Naive thymus-derived CD8-positive, alpha-beta T cell (primary cell): Measurements from ENCODE around the gene THSD4. TPM values are rescaled to one million over a fixed set of nuclear protein-coding genes. Genes with fewer than 3 reads are reported as not detected.

Experiments
- ATAC-seq, 2 donors: fragments of 150-1000 bp; cut with Tn5 transposase in 1 of 2; sonication (Bioruptor Pico), chemical (Tn5 transposase) in 1 of 2; 1 replicate in 1 of 2; 2 replicates in 1 of 2; pipeline ENCODE4 v1.10.0; 2021; ENCODE audit warnings: mild to moderate bottlenecking in 2 of 2, moderate library complexity in 2 of 2
- POLR2A ChIA-PET: fragments of 350-600 bp; sonication (Branson Sonifier 250); formaldehyde crosslinking; loops from one replicate; lab custom pipeline; 2021; ENCODE audit warnings: antibody characterized with exemption; lab: Charles Lee
- DNase-seq, 10 donors: peaks; one replicate each; pipeline versions ENCODE4 v3.0.0 to v3.0.0-alpha.2; 2020 to 2022
- H3K27ac Mint-ChIP-seq, 10 donors: one replicate each; pipeline ENCODE4 v1.8.0; 2020 to 2022; ENCODE audit warnings: mild to moderate bottlenecking in 10 of 10, mixed read lengths in 10 of 10, moderate library complexity in 4 of 10, inconsistent platforms in 1 of 10
- H3K27me3 Mint-ChIP-seq, 5 donors: one replicate each; pipeline ENCODE4 v1.8.0; 2021 to 2022; ENCODE audit warnings: mixed read lengths in 5 of 5
- H3K36me3 Mint-ChIP-seq, 3 donors: one replicate each; pipeline ENCODE4 v1.8.0; 2020 to 2022; ENCODE audit warnings: mixed read lengths in 3 of 3, mild to moderate bottlenecking in 2 of 3, inconsistent platforms in 1 of 3
- H3K4me1 Mint-ChIP-seq, 4 donors: one replicate each; pipeline ENCODE4 v1.8.0; 2021 to 2022; ENCODE audit warnings: mixed read lengths in 4 of 4
- H3K4me3 Mint-ChIP-seq, 10 donors: one replicate each; pipeline ENCODE4 v1.8.0; 2020 to 2022; ENCODE audit warnings: mild to moderate bottlenecking in 10 of 10, mixed read lengths in 10 of 10, moderate library complexity in 6 of 10, inconsistent platforms in 1 of 10
- H3K9me3 Mint-ChIP-seq, 9 donors: one replicate each; pipeline ENCODE4 v1.8.0; 2020 to 2022; ENCODE audit warnings: mixed read lengths in 9 of 9, mild to moderate bottlenecking in 3 of 9, inconsistent platforms in 1 of 9, moderate library complexity in 1 of 9
- polyA plus RNA-seq, 3 donors: library from polyadenylated mRNA; unstranded; fragments of 300-500 nt; fragmentation: Illumina TruSeq; gene quantifications; one replicate each; pipeline ENCODE4 v1.2.3, GENCODE V29; 2021
- total RNA-seq, 8 experiments: library from RNA in 2 of 8; stranded (reverse) in 2 of 8; gene quantifications; one replicate each; pipeline ENCODE4 v1.2.3 and lab custom pipeline; 2021 to 2026

Gene THSD4
- total and polyA plus RNA-seq, 5 experiments from 2014 or later, result not detected

- Mint-ChIP-seq H3K27ac (no peak overlapping the region), H3K27me3 (peaks cover 0 to 22% (median 4%) of the 10 kb centered on the region in 5 donors), H3K36me3 (no peaks in the 10 kb centered on the region), H3K4me3 (no peak overlapping the region), H3K4me1 (no peaks in the 10 kb centered on the region), H3K9me3 (no peaks in the 10 kb centered on the region)
- ATAC-seq (no peak), DNase-seq (peak in 3 of 10 donors; percentile 5 to 32 (median 13))
- POLR2A ChIA-PET, result no interaction called here
Observed at GRCh38 chr15:71440489-71441110, 325.3 kb downstream of the THSD4 start.

GRCh38 chr15:71443538-71443937 is 328.3 kb downstream of the THSD4 start:
- Mint-ChIP-seq H3K27ac (no peak overlapping the region), H3K4me1 (no peaks in the 10 kb centered on the region), H3K9me3 (no peaks in the 10 kb centered on the region), H3K36me3 (no peaks in the 10 kb centered on the region), H3K4me3 (no peak overlapping the region), H3K27me3 (peaks cover 0 to 13% (median 5%) of the 10 kb centered on the region in 5 donors)
- DNase-seq (peak in 4 of 10 donors; percentile 6 to 21 (median 12)), ATAC-seq (no peak)
- POLR2A ChIA-PET, result no interaction called here

GRCh38 chr15:71444032-71444810 is 328.9 kb downstream of the THSD4 start:
- H3K4me3 Mint-ChIP-seq, result no peak overlapping the region
- no peaks in the 10 kb centered on the region for H3K36me3 Mint-ChIP-seq
- no peaks in the 10 kb centered on the region for H3K9me3 Mint-ChIP-seq
- no peaks in the 10 kb centered on the region for H3K4me1 Mint-ChIP-seq
- H3K27ac Mint-ChIP-seq, result no peak overlapping the region
- peaks cover 0 to 13% (median 5%) of the 10 kb centered on the region in 5 donors for H3K27me3 Mint-ChIP-seq
- ATAC-seq (no peak), DNase-seq (no peak)
- POLR2A ChIA-PET, result no interaction called here

GRCh38 chr15:71444866-71445590 is 329.8 kb downstream of the THSD4 start:
- Mint-ChIP-seq H3K36me3 (no peaks in the 10 kb centered on the region), H3K4me3 (no peak overlapping the region), H3K27ac (no peak overlapping the region), H3K9me3 (no peaks in the 10 kb centered on the region), H3K27me3 (peaks cover 0 to 11% (median 5%) of the 10 kb centered on the region in 5 donors), H3K4me1 (no peaks in the 10 kb centered on the region)
- DNase-seq (no peak), ATAC-seq (no peak)
- POLR2A ChIA-PET, result no interaction called here

- no peak overlapping the region for H3K27ac Mint-ChIP-seq
- H3K4me1 Mint-ChIP-seq, result no peaks in the 10 kb centered on the region
- no peak for ATAC-seq
- H3K27me3 Mint-ChIP-seq, result peaks cover 4 to 9% (median 7%) of the 10 kb centered on the region in 5 donors
- DNase-seq, result no peak
- POLR2A ChIA-PET, result no interaction called here
- no peaks in the 10 kb centered on the region for H3K9me3 Mint-ChIP-seq
- H3K4me3 Mint-ChIP-seq, result no peak overlapping the region
- no peaks in the 10 kb centered on the region for H3K36me3 Mint-ChIP-seq
Observed at GRCh38 chr15:71447328-71448250, 332.3 kb downstream of the THSD4 start.

GRCh38 chr15:71448688-71449114 is 333.4 kb downstream of the THSD4 start:
- no peak for ATAC-seq

GRCh38 chr15:71449363-71449762 is 334.1 kb downstream of the THSD4 start:
- no peak overlapping the region for H3K27ac Mint-ChIP-seq

More at GRCh38 chr15:71448688-71449114, 333.4 kb downstream of the THSD4 start:
- no peaks in the 10 kb centered on the region for H3K4me1 Mint-ChIP-seq
- POLR2A ChIA-PET, result no interaction called here
- peaks cover 2 to 12% (median 6%) of the 10 kb centered on the region in 5 donors for H3K27me3 Mint-ChIP-seq
- no peak overlapping the region for H3K4me3 Mint-ChIP-seq
- no peaks in the 10 kb centered on the region for H3K9me3 Mint-ChIP-seq
- H3K36me3 Mint-ChIP-seq, result no peaks in the 10 kb centered on the region
- DNase-seq, result no peak
- H3K27ac Mint-ChIP-seq, result no peak overlapping the region

GRCh38 chr15:71449956-71450355 is 334.7 kb downstream of the THSD4 start:
- Mint-ChIP-seq H3K36me3 (no peaks in the 10 kb centered on the region), H3K27me3 (peaks cover 3 to 15% (median 6%) of the 10 kb centered on the region in 5 donors), H3K4me1 (no peaks in the 10 kb centered on the region), H3K9me3 (no peaks in the 10 kb centered on the region), H3K27ac (no peak overlapping the region), H3K4me3 (no peak overlapping the region)
- POLR2A ChIA-PET, result no interaction called here
- ATAC-seq (no peak), DNase-seq (no peak)

More at GRCh38 chr15:71449363-71449762, 334.1 kb downstream of the THSD4 start:
- ATAC-seq (no peak), DNase-seq (no peak)
- Mint-ChIP-seq H3K36me3 (no peaks in the 10 kb centered on the region), H3K9me3 (no peaks in the 10 kb centered on the region), H3K27me3 (peaks cover 2 to 12% (median 6%) of the 10 kb centered on the region in 5 donors), H3K4me1 (no peaks in the 10 kb centered on the region), H3K4me3 (no peak overlapping the region)
- POLR2A ChIA-PET, result no interaction called here

- POLR2A ChIA-PET, result no interaction called here
- Mint-ChIP-seq H3K27me3 (peaks cover 4 to 17% (median 8%) of the 10 kb centered on the region in 5 donors), H3K9me3 (no peaks in the 10 kb centered on the region)
Observed at GRCh38 chr15:71451130-71451529, 335.9 kb downstream of the THSD4 start.

GRCh38 chr15:71452893-71453292 is 337.6 kb downstream of the THSD4 start:
- no peak overlapping the region for H3K4me3 Mint-ChIP-seq
- no peaks in the 10 kb centered on the region for H3K9me3 Mint-ChIP-seq
- no peak overlapping the region for H3K27ac Mint-ChIP-seq
- POLR2A ChIA-PET, result no interaction called here
- ATAC-seq, result no peak
- DNase-seq, result no peak
- no peaks in the 10 kb centered on the region for H3K4me1 Mint-ChIP-seq
- no peaks in the 10 kb centered on the region for H3K36me3 Mint-ChIP-seq
- H3K27me3 Mint-ChIP-seq, result peaks cover 4 to 17% (median 14%) of the 10 kb centered on the region in 5 donors

More at GRCh38 chr15:71451130-71451529, 335.9 kb downstream of the THSD4 start:
- no peaks in the 10 kb centered on the region for H3K4me1 Mint-ChIP-seq
- no peak for ATAC-seq
- no peak overlapping the region for H3K4me3 Mint-ChIP-seq
- no peaks in the 10 kb centered on the region for H3K36me3 Mint-ChIP-seq
- no peak overlapping the region for H3K27ac Mint-ChIP-seq
- no peak for DNase-seq

- POLR2A ChIA-PET, result no interaction called here
Observed at GRCh38 chr15:71454462-71454996, 339.3 kb downstream of the THSD4 start.

GRCh38 chr15:71455107-71455506 is 339.8 kb downstream of the THSD4 start:
- H3K36me3 Mint-ChIP-seq, result no peaks in the 10 kb centered on the region

More at GRCh38 chr15:71454462-71454996, 339.3 kb downstream of the THSD4 start:
- Mint-ChIP-seq H3K4me3 (no peak overlapping the region), H3K4me1 (no peaks in the 10 kb centered on the region), H3K27ac (no peak overlapping the region), H3K27me3 (peaks cover 4 to 16% (median 14%) of the 10 kb centered on the region in 5 donors), H3K9me3 (no peaks in the 10 kb centered on the region), H3K36me3 (no peaks in the 10 kb centered on the region)
- DNase-seq (no peak), ATAC-seq (no peak)

More at GRCh38 chr15:71455107-71455506, 339.8 kb downstream of the THSD4 start:
- POLR2A ChIA-PET, result no interaction called here
- no peak for DNase-seq
- Mint-ChIP-seq H3K4me1 (no peaks in the 10 kb centered on the region), H3K27me3 (peaks cover 4 to 17% (median 16%) of the 10 kb centered on the region in 5 donors), H3K9me3 (no peaks in the 10 kb centered on the region), H3K27ac (no peak overlapping the region), H3K4me3 (no peak overlapping the region)
- no peak for ATAC-seq
